Upper lobe of left lung (tissue), 4 donors: ENCODE data around the gene IGSF3.

Source experiments
- POLR2AphosphoS5 ChIP-seq, 2 donors: sonication (generic); formaldehyde crosslinking; IDR thresholded peaks; one replicate each; pipeline ENCODE4 v1.5.1; 2017; ENCODE audit warnings: antibody characterized with exemption in 2 of 2
- TF ChIP-seq, protein P1 (sequence below), 6 experiments: fragments of 450-650 bp in 4 of 6; fragments of 200-600 bp in 2 of 6; sonication (generic) in 2 of 6; IDR thresholded peaks; one replicate each; pipeline ENCODE4 v1.5.1; 2016 to 2019; ENCODE audit warnings: antibody characterized with exemption in 6 of 6

DNA sequence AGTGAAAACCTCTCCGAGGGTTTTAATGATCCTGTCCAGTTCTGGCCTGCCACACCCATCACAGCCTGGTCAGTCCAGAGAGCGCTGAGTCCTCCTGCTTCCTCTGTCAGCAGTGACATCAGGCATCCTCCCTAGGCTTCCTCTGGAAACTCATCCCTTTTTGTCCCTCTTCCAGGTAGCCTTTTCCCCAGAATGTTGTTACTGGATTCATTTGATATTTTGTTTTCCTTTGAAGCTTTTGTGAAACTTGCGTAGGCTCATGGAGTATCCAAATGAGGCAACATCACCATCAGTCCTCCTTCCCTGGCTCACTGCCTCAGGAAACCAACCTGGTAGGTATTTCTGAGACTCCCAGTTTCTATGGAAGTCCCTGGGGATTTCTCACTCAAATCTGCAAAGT lies 27.0 kb upstream of the IGSF3 start:
- no peak for TF ChIP-seq POLR2AphosphoS5 (IDR thresholded peaks at IDR 0.05)
- TF ChIP-seq, protein P1, sequence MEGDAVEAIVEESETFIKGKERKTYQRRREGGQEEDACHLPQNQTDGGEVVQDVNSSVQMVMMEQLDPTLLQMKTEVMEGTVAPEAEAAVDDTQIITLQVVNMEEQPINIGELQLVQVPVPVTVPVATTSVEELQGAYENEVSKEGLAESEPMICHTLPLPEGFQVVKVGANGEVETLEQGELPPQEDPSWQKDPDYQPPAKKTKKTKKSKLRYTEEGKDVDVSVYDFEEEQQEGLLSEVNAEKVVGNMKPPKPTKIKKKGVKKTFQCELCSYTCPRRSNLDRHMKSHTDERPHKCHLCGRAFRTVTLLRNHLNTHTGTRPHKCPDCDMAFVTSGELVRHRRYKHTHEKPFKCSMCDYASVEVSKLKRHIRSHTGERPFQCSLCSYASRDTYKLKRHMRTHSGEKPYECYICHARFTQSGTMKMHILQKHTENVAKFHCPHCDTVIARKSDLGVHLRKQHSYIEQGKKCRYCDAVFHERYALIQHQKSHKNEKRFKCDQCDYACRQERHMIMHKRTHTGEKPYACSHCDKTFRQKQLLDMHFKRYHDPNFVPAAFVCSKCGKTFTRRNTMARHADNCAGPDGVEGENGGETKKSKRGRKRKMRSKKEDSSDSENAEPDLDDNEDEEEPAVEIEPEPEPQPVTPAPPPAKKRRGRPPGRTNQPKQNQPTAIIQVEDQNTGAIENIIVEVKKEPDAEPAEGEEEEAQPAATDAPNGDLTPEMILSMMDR (IDR thresholded peaks at IDR 0.05): no peak
